HuH-7 (cell line): ENCODE measurements around the gene MSL3B.

Experiments used
- DNase-seq: peaks from one replicate; pipeline ENCODE4 v3.0.0; 2011; ENCODE audit warnings: low spot score

The MSL3B gene

DNA sequence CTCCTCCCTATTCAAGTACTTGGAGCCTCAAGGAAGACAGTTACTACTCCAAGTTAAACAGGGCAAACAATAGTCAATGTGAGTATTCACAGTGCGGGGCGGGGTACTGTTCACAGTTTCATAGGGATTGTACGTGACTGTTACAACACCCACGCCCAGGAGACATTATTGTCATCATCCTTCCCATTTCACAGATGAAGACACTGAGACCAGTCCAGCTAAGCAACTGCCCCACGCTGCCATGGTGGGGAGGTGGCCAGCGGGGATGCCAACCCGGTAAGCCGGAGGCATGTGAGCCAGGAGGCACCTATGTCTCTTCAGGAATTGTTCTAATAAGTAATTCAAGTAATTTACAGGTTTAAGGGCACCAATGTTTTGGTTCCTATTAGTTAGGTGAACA is 14.8 kb downstream of the MSL3B start:
- no peak for DNase-seq

DNA sequence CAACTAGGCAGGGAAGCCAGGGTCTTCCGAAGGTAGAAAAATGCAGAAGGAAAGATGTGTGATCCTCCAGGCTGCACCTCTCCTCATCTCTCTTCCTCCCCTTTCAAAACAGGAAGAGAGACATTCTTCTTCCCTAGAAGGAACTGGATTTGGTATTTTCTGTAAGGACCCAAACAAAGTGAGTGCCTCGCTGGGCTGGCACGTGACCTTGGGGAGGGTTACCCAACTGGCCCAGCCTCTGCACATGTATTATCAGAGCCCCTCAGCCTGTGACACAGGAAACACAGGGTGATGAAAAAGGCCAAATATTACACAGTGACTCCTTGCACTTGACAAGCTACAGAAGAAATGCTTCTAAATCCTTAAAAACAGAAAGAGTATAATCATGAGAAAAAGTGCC is 16.1 kb downstream of the MSL3B start:
- no peak for DNase-seq

DNA sequence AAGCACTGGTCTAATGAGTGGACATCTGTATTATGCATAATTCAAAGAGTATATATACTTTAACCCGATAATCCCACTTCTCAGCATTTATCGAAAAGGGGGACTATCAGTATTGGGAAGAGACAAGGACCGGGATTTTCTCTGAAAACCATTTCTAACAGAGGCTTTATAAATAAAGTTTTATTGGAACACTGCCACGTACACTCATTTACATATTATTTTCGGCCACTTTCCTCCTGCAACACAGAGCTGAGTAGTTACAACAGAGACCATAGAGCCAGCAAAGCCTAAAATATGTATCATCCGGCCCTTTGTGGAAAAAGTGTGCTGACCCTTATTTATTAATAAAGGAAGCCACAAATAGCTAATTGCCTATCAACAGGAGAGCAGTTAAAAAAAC is 17.0 kb downstream of the MSL3B start:
- no peak for DNase-seq

DNA sequence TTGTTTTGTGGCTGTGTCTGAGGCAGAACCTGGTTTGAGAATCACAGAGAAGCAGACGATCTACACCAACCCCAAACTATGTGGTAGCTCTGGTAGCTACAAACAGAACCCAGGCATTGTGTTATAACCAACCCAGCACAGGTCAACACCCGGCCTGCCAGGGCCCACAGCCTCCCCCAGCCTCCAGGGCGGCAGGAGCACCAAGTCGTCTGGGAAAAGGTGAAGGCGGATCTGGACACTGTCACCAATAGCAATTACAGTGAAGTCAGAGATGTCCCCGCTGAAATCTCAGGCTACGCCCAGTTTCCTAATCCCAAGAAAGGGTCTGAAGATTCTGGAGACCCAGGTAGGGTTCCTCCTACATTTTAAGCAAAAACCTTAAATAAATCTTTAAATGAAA is 17.4 kb downstream of the MSL3B start:
- no peak for DNase-seq

DNA sequence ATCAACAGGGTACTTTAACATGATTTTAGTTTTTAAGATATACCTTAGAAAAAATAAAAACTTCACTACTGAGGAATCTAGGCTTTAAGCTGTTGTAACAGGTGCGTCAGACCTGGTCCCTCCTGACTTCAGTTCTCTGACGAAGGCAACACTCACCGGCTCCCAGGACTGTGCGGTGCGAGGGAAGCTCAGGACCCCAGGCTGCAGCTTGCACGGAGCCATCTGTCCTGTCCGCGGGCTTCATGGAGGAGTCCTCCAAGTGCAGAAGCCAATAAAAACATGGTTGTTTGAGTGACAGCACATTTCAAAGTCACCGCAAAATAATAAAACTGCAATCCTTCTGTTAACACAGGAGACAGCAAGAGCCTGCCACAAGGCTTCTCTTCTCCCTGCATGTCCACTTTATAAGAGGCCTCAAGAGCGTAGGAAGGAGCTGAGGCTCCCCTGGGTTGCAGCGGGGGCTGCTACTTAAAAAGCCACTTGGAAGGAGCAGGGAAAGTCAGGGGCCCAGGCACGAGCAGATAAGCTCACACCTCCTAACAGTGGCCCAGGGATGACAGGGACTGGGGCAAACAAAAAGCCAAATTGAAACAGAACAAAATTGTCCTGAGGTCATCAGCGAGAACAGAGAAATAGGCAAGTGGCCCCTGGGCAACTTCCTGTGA is 18.4 kb downstream of the MSL3B start:
- no peak for DNase-seq

DNA sequence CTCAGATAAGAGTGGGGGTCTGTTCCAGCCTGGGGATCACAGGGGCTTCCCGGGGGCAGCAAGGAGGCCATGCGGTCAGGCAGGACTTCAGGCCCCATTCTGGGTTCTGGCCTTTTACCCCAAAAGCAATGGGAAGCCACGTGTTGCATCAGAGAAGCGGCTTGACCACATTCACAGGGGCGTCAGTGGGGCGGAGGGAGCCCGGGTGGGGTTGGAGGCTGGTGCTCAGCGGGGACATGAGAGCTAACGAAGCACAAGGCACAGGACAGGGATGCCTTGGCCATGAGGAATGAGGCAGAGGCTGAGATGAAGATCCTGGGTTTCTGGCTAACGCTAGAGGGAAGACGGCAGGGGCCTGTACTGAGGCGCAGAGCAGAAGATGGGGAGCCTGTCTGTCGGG is 19.9 kb downstream of the MSL3B start:
- DNase-seq = no peak

DNA sequence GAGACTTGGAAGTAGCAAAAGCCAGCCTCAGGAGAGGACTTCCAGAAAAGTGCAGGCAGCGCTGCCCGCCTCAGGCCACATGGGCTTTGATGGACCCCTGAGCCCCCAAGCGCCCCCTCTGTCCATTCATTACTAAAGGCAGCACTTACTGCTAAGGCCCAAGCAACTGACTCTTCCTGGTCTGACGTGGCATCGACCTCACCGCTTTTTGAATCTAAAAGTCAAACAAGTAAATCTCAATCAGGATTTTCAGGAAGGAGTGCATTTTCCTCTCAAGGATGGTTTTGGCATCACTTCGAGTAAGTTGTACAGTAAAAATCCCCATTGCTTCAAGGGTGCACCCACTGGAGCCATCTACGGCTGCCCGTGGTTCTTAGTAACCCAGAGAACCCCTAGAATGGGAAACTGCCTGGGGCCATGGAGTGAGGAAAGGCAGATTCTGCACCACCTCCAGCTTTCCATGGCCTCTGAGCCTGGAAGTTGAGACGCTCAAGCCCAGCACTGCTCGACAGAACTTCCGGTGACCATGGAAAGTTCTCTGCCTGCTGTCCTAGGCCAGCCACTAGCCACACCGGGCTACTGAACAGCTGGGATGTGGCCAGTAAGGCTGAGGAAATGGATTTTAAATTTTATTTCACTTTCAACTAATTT is 20.8 kb downstream of the MSL3B start:
- DNase-seq = no peak

DNA sequence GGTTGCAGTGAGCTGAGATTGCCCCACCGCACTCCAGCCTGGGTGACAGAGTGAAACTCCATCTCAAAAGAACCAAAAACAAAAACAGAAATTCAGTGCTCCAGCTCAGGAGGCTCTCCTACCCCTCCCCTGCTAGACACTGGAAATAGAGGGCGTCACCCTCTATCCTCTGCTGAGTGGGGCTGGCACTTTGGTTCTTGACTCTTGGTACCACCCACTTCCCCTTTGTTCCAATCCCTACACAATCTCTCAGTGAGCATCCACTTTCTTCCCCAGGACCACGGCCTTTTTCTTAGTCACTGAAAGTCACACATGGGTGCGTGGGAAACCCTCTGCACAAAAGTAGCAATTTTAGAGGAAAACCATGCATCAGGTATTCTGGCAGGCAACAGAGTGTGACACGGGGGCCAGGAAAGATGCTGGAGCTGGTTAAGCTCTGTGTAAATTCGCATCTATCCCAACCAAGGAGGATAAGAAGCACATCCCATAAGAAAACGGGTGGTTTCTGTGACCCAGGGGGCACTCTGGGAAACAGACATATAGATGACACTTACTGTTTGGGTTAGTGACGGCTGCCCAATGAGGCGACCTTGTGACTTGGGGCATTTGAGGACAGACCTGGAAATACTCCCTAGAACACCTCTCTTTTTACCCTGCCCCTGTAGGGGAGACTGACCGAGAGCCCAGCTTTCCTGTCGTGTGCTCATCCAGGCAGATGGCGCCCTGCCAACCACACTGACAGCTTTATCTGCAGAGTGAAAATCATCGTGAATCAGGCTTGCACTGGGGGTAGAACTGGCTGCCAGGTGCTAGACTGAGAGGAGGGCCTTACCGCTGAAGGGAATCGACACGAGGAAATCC is 21.6 kb downstream of the MSL3B start:
- no peak for DNase-seq

DNA sequence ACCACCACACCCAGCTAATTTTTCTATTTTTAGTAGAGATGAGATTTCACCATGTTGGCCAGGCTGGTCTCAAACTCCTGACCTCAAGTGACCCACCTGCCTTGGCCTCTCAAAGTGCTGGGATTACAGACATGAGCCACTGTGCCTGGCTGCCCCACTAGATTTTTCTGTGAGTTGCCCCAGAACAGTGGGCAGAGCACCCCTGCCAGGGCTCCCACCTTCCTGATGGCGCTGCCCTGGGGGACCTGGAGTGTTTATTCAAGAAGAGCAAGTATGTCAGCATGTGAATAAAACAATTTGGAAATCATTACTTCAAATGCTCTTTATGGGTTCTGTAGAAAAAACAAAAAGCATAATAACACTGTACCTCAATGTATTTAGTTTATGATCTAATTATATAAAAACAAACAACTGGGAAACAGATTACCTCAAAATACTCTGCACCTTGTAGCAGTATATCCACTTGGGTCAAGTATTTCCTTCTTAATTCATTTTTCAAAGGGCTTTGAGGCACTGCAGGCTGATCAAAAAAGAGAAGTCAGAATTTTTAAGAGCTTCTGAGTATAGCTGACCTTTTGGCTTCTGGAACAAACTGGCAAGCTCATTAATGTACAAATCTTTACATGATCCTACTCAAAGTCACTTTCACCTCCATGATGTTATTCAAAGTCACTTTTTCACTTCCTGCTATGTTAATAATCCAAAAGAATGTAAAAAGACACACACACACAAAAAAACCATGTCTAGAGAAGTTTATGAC is 22.7 kb downstream of the MSL3B start:
- no peak for DNase-seq

DNA sequence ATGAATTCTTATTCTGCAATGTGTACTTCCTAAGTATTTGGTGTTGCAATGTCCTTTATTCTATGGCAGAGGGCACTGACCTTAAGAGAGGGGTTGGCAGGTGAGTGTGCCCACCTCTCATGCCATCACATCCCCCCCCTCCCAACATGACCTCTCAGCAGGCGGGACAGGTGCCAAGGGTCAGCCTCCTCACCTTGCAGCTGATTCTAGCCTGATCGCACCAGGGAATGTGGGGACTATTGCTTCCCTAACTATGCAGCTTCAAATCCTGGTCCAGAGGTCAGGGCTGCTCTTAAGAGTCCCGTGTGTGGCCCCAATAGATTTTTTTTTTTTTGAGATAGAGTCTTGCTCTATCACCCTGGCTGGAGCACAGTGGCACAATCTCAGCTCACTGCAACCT is 23.4 kb downstream of the MSL3B start:
- DNase-seq = no peak

DNA sequence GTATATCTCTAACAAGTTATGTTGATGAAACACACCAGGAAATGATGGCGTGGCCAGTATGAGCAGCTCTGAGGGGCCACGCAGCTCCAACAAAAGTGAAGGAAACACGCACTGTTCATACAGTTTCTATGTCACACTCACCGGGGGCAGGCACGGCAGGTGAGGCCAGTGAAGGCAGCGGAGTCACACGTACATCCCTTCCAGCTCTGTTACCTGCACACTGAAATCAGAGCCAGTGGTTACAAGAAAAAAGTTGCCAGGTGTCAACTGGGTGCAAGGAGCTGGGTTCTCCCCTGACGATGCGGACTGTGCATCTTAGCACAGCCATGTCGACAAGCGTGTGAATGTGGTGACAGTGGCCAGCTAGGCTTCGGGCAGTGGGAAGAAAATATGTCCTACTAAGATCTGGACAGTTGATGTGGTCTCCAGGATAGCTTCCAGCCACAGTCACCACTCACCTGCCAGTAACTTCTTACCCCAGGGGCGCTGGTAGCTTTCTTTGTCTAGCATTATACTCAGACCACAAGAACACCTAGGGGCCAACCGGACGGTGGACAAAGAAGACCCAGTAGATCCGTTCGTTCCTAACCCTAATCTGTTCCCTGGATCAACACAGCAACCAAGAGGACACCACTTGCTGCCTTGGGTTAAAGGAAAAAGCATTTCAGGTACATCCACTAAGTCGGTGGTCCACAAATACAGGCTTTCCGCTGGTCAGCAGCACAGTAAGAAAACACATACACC is 23.9 kb downstream of the MSL3B start:
- no peak for DNase-seq

DNA sequence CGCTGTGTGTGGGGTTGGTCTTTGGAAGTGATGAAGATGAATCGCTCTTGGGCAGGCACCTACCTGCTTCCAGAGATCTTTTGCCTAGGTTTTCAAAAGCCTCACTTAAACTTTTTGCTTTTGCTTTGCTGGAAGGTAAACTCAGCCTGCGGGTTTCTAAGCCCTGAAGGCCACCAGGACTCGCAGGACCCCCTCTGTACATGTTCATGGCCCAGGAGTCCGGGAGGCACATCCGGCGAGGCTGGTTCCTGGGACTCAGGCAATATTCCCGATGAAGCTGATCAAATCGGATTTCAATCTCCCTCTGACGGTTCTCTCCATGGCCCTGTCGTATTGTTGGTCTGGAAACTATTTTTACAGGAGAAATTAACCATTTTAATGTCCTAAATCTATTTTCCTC is 27.0 kb downstream of the MSL3B start:
- no peak for DNase-seq

DNA sequence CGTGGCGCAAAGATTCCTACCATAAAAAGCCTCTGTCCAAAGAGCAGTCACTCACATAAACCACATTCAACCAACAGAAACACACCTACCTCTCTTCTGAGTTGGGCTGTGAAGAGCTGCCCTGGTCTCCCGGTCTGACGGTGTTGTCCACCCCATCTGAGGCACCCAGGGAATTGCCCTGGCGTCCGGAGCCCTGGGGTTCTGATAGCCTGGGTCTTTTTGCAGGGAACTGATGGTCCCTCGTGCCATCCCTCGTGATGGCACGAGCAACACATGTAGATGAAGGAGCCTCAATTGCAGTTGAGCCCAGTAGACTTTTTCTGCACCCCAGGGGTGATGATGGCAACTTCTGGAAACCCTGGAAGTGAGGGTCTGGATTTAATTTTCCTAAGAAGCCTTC is 27.7 kb downstream of the MSL3B start:
- DNase-seq = no peak

DNA sequence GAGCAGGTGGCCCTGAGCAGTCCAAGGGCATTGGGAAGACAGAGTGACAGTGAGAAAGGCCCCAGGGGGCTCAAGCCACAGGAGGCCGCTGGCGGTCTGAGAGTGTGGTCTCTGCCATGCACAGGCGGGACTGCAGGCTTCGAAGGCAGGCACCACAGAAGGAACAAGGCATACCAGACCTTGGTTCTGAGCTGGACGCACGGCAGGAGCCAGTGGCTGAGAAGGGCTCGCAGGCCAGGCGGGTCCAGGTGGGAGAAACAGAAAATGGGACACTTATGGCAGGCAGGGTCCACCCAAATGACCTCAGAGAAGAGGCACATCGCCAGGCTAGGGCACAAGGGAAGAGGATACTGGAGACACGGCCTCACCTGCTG is 28.8 kb downstream of the MSL3B start:
- DNase-seq = no peak

DNA sequence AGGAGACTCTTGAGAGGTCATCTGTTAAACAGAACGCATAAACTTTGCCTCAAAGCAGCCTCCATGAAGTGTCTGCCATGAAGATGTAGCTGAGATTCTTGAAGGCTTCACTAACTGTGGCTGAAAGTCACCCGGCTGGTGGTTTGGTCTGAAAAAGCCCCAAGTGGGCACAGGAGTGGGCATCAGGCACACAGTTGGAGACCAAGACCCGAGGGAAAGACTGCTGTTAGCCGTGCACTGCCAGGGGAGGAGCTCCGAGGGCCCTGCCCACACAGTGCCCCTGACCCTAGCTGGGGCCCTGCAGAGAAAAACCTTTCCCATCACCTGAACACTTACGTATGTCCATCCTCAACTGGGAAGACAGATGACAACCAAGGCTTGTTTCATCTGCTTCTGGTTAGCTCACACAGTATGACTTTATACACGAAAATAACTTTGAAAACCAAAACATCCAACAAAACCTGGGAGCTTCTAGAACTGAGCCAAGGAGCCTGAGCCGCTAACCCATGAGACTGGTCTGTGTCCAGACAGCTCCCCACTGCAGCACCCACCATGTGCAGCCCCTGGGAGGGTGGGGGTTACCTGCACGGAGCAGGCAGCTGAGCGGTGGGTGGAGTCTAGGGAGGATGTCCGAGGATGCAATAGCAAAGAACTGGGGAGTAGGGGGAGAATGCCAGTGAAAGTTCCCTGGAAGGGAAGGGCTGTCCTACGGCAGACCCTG is 29.3 kb downstream of the MSL3B start:
- DNase-seq = no peak

DNA sequence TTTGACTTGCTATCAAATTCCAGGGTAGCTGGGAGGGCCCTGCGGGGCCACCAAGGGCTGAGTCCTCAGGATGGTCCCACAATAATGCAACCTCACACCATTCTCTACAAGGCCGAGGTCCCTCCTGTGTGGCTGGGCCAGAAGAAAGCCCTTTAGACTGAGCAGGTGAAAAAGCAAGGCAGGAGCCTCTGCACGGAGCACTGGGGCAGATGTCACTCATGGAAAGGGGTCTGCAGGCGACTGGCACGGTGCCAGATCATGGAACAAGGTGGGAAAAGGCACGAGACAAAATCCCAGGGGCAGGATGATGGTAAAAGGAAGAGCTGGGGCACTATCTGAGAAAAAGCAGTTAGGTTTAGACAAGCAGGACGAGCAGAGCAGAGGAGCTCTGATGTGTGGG is 29.9 kb downstream of the MSL3B start:
- no peak for DNase-seq

DNA sequence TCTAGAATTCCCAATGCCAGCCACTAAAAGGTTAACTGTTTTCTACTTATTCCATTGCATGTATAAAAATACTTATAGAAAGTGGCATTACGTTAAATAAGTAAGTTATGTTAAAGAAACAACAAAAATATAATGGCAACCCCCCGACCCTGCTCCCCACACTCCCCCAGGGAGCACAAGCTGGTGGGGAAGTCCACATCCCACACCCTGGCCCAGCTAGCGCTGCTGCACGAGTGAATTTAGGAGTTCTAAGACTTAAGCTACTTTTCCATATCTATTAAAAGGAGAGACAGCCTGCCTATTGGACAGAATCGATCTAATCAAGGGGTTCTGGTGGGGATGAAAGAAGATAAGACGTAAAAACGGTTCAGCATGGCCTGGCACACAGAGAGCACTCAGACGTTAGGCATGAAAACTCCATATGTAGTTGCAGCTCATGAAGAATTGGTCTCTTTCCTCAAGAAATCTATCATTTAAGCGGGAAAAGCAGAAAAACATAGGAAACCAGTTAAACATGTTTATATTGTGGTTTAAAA is 30.4 kb downstream of the MSL3B start:
- DNase-seq = no peak

DNA sequence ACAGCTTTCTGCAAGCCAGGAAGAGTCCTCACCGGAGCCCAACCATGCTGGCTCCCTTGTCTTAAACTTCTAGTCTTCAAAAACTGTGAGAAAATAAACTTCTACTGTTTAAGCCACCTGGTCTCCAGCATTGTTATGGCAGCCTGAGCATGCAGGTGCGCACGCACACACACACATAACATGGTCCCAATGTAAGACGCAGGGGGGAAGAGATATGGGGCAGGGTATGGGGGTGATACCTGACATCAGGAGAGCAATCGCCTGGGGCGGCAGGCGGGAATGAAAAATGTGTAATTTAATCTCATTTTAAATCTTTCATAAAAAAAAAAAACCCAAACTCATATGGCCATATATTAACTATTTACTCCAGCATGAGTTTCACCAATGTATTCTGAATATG is 31.8 kb downstream of the MSL3B start:
- DNase-seq = no peak

DNA sequence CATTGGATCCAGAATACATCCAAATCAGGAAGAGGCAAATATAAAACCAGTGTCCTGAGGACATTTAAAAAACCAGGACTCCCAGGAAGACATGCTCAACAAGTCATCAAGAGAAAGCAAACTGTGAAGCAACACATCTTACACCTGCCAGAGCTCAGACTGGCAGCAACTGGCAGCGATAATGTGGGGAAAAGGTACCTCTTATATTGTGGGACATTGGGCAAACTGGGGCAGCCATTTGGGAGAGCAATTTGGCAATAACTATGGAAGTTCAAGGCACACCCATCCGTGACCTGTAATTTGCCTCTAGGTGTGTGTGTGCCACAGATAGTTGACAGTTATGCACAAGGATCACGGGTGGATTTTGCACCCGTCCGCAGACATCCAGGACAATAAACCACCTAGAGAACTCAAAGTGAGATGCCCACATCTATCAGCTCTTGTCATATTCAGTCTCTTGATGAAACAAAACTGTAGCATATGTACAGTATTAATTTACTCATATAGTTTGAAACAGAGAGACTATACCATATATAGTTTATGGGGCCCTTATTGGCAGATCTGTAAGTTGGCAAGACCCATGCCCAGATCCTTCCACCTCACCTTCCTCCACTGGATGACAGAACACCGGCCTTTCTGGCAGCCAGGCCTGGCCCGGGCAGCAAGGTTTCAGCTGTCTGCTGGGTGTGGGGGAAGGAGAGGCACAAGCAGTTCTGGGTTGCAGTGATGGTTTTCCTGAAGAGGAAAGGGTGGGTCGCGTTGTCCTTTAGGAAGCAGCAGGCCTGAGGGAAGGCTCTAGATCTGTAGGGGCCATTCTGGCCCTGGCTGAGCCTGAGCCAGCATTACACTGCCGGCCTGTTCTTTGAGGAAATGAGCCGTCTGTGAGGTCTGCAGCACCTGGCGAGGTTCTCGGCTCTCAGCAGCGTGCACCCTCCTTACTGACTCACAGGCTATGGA is 32.7 kb downstream of the MSL3B start:
- no peak for DNase-seq

DNA sequence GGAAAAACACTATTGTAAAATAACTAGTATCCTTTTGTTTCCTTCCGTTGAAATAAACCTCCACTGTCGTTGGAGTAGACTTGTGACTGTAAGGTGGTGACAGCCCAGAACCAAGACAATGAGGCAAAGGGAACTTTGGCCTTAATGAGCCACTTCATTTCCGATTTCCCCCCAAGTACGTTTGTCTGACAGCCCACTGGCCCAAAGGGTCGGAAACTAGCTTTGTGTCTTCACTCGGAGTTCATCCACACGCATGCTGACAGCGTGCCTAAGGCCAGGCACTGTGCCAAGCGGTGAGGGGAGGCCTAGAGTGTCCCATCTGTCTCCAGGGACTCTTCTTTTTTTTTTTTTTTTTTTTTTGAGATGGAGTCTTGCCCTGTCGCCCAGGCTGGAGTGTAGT is 34.8 kb downstream of the MSL3B start:
- no peak for DNase-seq
